ENCODE data around the gene RAMACL. TPM values are rescaled to one million over a fixed set of nuclear protein-coding genes. Genes with fewer than 3 reads are reported as not detected.

The RAMACL gene
- total RNA-seq, 1 experiment from 2014 or later: 0.26 TPM

GRCh38 chr6:166614171-166614583, 27.7 kb upstream of the RAMACL start:
- no peak for DNase-seq
- TF ChIP-seq EZH2 (IDR thresholded peaks at IDR 0.05; ENCODE audit: low read length, unreplicated experiment): no peak
- TF ChIP-seq CTCF (conservative IDR thresholded peaks at IDR 0.05; ENCODE audit: low read depth, low read length): no peak
- ChIA-PET POLR2A (ENCODE audit: unreplicated experiment) (no interaction called here), CTCF (no interaction called here)
- Histone ChIP-seq H3K36me3 (ENCODE audit: low read depth, low read length) (no peaks in the 10 kb centered on the region), H3K9ac (ENCODE audit: low read length) (no peak overlapping the region), H3K27me3 (ENCODE audit: low read length) (no peaks in the 10 kb centered on the region), H3K9me3 (ENCODE audit: low read length) (no peaks in the 10 kb centered on the region), H3K27ac (ENCODE audit: low read length) (no peak overlapping the region), H3K4me3 (ENCODE audit: low read length) (no peak overlapping the region), H3K9me2 (replicated peaks; ENCODE audit: low read length) (no peaks in the 10 kb centered on the region), H3K79me2 (ENCODE audit: low read length) (no peaks in the 10 kb centered on the region), H3K4me1 (ENCODE audit: insufficient read depth, low read length) (peaks cover 2% of the 10 kb centered on the region), H3F3A (ENCODE audit: low read length, unreplicated experiment) (no peaks in the 10 kb centered on the region), H2AFZ (ENCODE audit: low read length) (no peak overlapping the region), H4K20me1 (ENCODE audit: low read length) (no peaks in the 10 kb centered on the region), H3K4me2 (ENCODE audit: low read length) (no peak overlapping the region)
- intact Hi-C loops (cut with micrococcal nuclease): no loop called here
- BruUV-seq (replicated peaks): no TSS peak
- ATAC-seq: no peak

GRCh38 chr6:166613027-166613426, 26.5 kb upstream of the RAMACL start:
- Histone ChIP-seq H3K79me2 (ENCODE audit: low read length) (no peaks in the 10 kb centered on the region), H3K9me3 (ENCODE audit: low read length) (no peaks in the 10 kb centered on the region), H3K36me3 (ENCODE audit: low read depth, low read length) (no peaks in the 10 kb centered on the region), H3K9me2 (replicated peaks; ENCODE audit: low read length) (no peaks in the 10 kb centered on the region), H3K4me3 (ENCODE audit: low read length) (no peak overlapping the region), H2AFZ (ENCODE audit: low read length) (no peak overlapping the region), H4K20me1 (ENCODE audit: low read length) (no peaks in the 10 kb centered on the region), H3K4me2 (ENCODE audit: low read length) (no peak overlapping the region), H3F3A (ENCODE audit: low read length, unreplicated experiment) (no peaks in the 10 kb centered on the region), H3K27ac (ENCODE audit: low read length) (no peak overlapping the region), H3K27me3 (ENCODE audit: low read length) (no peaks in the 10 kb centered on the region), H3K9ac (ENCODE audit: low read length) (no peak overlapping the region), H3K4me1 (ENCODE audit: insufficient read depth, low read length) (no peaks in the 10 kb centered on the region; the same call in 1 of the 2 replicates)
- ATAC-seq (no peak), DNase-seq (no peak)
- ChIA-PET CTCF (no interaction called here), POLR2A (ENCODE audit: unreplicated experiment) (no interaction called here)
- no peak for TF ChIP-seq EZH2phosphoT487 (IDR thresholded peaks at IDR 0.05; ENCODE audit: borderline replicate concordance, low read length)
- TF ChIP-seq EZH2 (IDR thresholded peaks at IDR 0.05; ENCODE audit: low read length, unreplicated experiment): no peak
- no peak for TF ChIP-seq CTCF (conservative IDR thresholded peaks at IDR 0.05; ENCODE audit: low read depth, low read length)
- BruUV-seq (replicated peaks): no TSS peak
- intact Hi-C loops (cut with micrococcal nuclease): no loop called here

GRCh38 chr6:166612471-166612881, 26.0 kb upstream of the RAMACL start:
- H3K4me3 ChIP-seq (ENCODE audit: low read length): no peak overlapping the region
- no peaks in the 10 kb centered on the region for H4K20me1 ChIP-seq (ENCODE audit: low read length)
- no peaks in the 10 kb centered on the region for H3K36me3 ChIP-seq (ENCODE audit: low read depth, low read length)
- ChIA-PET CTCF (no interaction called here), POLR2A (ENCODE audit: unreplicated experiment) (no interaction called here)
- ATAC-seq (no peak), DNase-seq (no peak)
- H3K9ac ChIP-seq (ENCODE audit: low read length): no peak overlapping the region
- H3K9me2 ChIP-seq (replicated peaks; ENCODE audit: low read length): no peaks in the 10 kb centered on the region
- no peaks in the 10 kb centered on the region for H3K27me3 ChIP-seq (ENCODE audit: low read length)
- H3K4me1 ChIP-seq (ENCODE audit: insufficient read depth, low read length): no peaks in the 10 kb centered on the region; the same call in 1 of the 2 replicates
- H2AFZ ChIP-seq (ENCODE audit: low read length): no peak overlapping the region
- H3F3A ChIP-seq (ENCODE audit: low read length, unreplicated experiment): no peaks in the 10 kb centered on the region
- H3K79me2 ChIP-seq (ENCODE audit: low read length): no peaks in the 10 kb centered on the region
- no peak overlapping the region for H3K4me2 ChIP-seq (ENCODE audit: low read length)
- H3K27ac ChIP-seq (ENCODE audit: low read length): no peak overlapping the region
- TF ChIP-seq EZH2 (IDR thresholded peaks at IDR 0.05; ENCODE audit: low read length, unreplicated experiment) (no peak), CTCF (conservative IDR thresholded peaks at IDR 0.05; ENCODE audit: low read depth, low read length) (no peak), EZH2phosphoT487 (IDR thresholded peaks at IDR 0.05; ENCODE audit: borderline replicate concordance, low read length) (no peak)
- BruUV-seq (replicated peaks): no TSS peak
- no peaks in the 10 kb centered on the region for H3K9me3 ChIP-seq (ENCODE audit: low read length)
- intact Hi-C loops (cut with micrococcal nuclease): no loop called here
